Dendritic cell treated with granulocyte-macrophage colony-stimulating factor and Interleukin-4, amounts not matched to agents 40 ng/mL and 50 ng/mL, for 4 days (primary cell): ENCODE measurements around the gene F10.

Experiments
- H3K27ac Mint-ChIP-seq: one replicate; pipeline ENCODE4 v1.8.0; 2022; ENCODE audit warnings: mild to moderate bottlenecking, mixed read lengths
- H3K27me3 Mint-ChIP-seq: one replicate; pipeline ENCODE4 v1.8.0; 2022; ENCODE audit warnings: mild to moderate bottlenecking, mixed read lengths
- H3K36me3 Mint-ChIP-seq: one replicate; pipeline ENCODE4 v1.8.0; 2022; ENCODE audit warnings: low read depth, mixed read lengths
- H3K4me1 Mint-ChIP-seq: one replicate; pipeline ENCODE4 v1.8.0; 2022; ENCODE audit warnings: low read depth, mixed read lengths
- H3K4me3 Mint-ChIP-seq: one replicate; pipeline ENCODE4 v1.8.0; 2022; ENCODE audit warnings: mild to moderate bottlenecking, moderate library complexity, mixed read lengths
- H3K9me3 Mint-ChIP-seq: one replicate; pipeline ENCODE4 v1.8.0; 2022; ENCODE audit warnings: mixed read lengths
- intact Hi-C: fragments of 100-400 bp; cut with micrococcal nuclease; formaldehyde crosslinking; loops from one replicate; pipeline ENCODE4 v1.15.0; 2022

The F10 gene

DNA sequence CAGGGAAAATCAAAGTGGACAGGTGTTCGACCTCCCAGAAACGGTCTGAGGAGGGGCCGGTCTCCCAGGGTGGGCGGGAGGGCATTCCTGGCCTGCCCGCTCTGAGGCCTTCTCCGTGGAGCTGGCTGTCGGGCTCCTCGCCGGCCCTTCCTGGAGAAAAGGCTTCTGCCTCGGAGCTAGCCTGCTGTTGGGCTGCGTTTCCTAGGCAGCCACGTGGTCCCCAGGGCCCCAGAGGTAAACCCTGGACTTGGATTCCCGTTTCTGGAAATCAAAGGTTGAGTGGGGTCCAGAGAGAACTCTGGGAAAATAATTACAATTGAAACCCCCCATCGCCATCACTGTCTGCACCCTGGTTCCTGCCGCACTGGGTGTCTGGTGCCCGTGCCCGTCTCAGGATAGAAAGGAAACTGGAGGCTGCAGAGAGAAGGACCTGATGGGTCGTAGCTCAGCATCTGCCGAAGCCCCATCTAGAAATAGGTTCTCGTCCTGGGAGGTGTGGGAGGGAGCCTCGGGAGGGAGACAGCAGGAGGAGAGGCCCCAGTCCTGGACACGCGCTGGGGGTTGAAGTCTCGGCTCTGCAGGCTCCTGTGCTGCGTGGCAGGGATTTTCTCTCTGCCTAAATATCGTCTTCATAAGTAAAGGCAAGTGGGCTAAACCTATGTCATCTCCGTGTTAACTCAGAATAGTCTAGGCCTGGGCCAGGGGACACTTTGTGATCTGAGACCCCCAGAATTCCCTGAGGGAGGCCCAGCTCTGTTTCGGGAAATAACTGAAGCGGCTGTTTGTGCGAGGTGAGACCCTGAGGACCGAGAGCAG, 28.2 kb downstream of the F10 start:
- intact Hi-C loops: loop anchor here (5.0 to 10.0 kb wide), 2 partner anchors 144 to 342 kb away; partner anchors contain the start of genes DCUN1D2 and LAMP1
- peaks cover 6% of the 10 kb centered on the region for H3K9me3 Mint-ChIP-seq
- H3K36me3 Mint-ChIP-seq: no peaks in the 10 kb centered on the region
- H3K4me1 Mint-ChIP-seq: peaks cover 23% of the 10 kb centered on the region
- H3K4me3 Mint-ChIP-seq: no peak overlapping the region
- peaks cover 27% of the 10 kb centered on the region for H3K27me3 Mint-ChIP-seq
- H3K27ac Mint-ChIP-seq: no peak overlapping the region

DNA sequence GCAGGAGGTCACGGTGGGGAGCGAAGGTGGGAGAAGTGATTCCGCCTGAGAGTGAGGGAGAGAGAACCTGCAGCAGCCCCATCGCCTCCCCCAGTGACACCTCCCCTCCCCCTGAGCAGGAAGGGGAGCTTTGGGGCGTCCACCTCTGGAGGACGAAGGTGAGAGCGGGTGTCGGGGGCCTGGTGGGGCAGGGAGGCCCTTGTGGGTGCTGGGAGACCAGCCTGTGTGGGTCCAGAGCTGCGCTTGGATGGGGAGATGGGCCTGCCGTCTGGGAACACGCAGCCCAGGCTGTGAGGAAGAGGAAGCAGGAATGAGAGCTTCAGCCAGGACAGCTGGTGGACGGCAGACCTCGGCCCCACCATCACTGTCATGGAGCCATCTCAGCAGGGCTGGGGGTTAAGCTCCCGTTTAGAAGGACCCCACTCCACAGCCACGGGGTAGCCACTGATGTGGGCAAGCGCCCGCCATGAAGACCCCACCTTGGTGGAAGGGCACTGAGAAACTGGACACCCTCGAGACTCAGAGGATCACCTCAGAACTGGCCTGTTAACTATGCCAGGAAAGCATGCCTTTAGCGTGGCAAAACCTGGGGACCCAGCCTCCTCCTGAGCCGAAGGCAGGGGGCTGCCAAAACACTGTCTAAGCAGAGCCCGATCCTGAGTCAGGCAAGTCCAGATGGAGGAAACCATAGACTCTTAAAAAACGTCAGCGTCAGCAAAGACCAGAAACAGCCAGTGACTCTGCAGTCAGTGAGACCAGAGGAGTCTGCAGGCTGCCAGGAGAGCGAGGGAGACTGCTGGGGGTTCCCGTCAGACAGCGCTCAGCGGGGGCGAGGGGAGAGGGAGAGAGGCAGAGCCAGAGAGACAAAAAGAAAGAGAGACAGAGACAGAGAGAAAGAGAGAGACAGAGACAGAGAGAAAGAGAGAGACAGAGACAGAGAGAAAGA, 29.4 kb downstream of the F10 start:
- intact Hi-C loops: loop anchor here (2.0 to 10.0 kb wide), 3 partner anchors 57 to 340 kb away; partner anchors contain the start of genes CUL4A, DCUN1D2, LAMP1 and PCID2
- Mint-ChIP-seq H3K27me3 (peaks cover 25% of the 10 kb centered on the region), H3K27ac (peak overlapping the region; percentile 84), H3K9me3 (peaks cover 10% of the 10 kb centered on the region), H3K4me1 (peaks cover 23% of the 10 kb centered on the region), H3K4me3 (peak overlapping the region; percentile 75), H3K36me3 (no peaks in the 10 kb centered on the region)

DNA sequence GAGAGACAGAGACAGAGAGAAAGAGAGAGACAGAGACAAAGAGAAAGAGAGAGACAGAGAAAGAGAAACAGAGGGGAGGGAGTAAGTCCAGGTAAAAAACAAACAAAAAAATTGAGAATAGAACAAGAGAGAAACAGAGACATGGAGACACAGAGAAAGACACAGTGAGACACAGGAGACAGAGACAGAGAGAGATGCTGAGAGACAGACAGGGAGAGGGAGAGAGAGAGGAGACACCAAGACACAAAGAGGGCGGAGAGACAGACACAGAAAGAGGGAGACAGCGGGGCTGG, 30.0 kb downstream of the F10 start:
- Mint-ChIP-seq H3K36me3 (no peaks in the 10 kb centered on the region), H3K27ac (peak overlapping the region; percentile 84), H3K4me1 (peaks cover 23% of the 10 kb centered on the region), H3K4me3 (peak overlapping the region; percentile 75), H3K27me3 (peaks cover 26% of the 10 kb centered on the region), H3K9me3 (peaks cover 10% of the 10 kb centered on the region)
- intact Hi-C loops: loop anchor here (2.0 to 10.0 kb wide), 3 partner anchors 56 to 340 kb away; partner anchors contain the start of genes CUL4A, DCUN1D2, LAMP1 and PCID2

DNA sequence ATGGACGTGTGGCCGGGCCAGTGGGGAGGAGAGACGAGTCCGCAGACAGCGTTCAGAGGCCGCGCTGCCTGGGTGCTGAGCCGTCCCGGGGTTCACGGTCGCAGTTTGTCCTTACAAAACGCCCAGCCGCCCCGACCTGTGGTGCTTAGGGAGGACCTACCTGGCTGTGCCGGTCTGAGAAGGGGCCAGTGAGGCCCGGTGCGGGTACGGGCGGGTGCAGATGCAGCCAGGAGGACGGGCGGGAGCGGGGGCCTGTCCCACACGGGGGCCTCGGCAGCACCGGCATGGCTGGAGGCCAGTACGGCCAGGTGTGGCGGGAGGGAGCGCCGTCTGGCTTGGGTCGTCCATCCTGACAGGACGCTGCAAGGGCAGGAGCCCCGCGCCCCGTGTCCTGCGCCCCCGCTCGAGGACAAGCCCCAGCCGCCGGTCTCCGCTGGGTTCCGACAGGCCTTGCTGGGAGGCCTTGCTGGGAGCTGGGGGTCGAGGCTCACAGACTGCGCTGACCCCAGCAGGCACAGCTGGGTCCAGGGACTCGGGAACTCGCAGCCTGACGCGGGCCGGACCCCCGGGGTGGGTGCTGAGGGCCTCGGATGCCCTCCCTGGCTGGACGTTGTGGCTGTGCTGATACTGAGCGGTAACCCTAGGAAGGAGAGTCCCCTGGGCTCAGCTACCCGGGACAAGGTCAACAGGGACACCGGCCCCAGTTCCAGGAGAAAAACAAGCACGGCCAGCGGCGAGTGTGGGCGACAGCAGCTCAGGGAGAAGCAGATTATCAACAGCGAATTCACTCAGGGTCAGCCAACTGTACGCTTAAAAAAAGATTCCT, 30.6 kb downstream of the F10 start:
- H3K27ac Mint-ChIP-seq: peak overlapping the region; percentile 84
- H3K27me3 Mint-ChIP-seq: peaks cover 26% of the 10 kb centered on the region
- H3K4me1 Mint-ChIP-seq: peaks cover 23% of the 10 kb centered on the region
- H3K36me3 Mint-ChIP-seq: no peaks in the 10 kb centered on the region
- peak overlapping the region; percentile 75 for H3K4me3 Mint-ChIP-seq
- intact Hi-C loops: loop anchor here (1.0 to 10.0 kb wide), 4 partner anchors 23 to 339 kb away; partner anchors contain the start of genes CUL4A, DCUN1D2, LAMP1 and PCID2
- H3K9me3 Mint-ChIP-seq: peaks cover 10% of the 10 kb centered on the region

DNA sequence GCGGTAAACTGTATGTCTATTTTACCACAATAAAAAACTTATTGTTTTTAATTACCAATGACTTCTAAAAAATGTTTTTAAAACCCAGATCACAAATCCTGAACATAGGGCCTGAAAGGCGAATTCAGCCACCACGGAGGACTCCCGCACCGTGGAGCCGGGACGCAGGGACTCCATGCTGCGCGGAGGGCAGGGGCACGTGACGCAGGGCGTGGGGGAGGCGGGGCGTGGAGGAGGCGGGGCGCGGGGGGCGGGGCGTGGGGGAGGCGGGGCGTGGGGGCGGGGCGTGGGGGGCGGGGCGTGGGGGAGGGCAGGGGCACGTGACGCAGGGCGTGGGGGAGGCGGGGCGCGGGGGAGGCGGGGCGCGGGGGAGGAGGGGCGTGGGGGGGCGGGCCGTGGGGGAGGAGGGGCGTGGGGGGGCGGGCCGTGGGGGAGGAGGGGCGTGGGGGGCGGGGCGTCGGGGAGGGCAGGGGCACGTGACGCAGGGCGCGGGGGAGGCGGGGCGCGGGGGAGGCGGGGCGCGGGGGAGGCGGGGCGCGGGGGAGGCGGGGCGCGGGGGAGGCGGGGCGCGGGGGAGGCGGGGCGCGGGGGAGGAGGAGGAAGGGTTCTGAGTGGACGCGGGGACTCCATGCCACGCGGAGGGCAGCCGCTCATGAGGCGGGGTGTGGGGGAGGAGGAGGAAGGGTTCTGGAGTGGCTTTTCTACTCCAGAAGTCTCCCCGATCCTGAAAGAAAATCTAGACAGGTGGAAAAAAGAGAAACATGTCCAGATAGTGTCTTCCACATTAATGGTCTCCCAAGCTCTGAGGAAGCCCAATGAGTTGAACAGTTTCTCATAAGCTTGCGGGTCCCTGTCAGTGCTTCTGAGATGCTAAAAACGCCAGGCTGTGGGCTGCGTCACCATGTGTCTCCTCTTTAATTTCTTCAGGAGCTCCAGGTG, 31.5 kb downstream of the F10 start:
- no peaks in the 10 kb centered on the region for H3K36me3 Mint-ChIP-seq
- peak overlapping the region; percentile 84 for H3K27ac Mint-ChIP-seq
- intact Hi-C loops: loop anchor here (1.0 to 10.0 kb wide), 4 partner anchors 22 to 338 kb away; partner anchors contain the start of genes CUL4A, DCUN1D2, LAMP1 and PCID2
- H3K4me3 Mint-ChIP-seq: peak overlapping the region; percentile 75
- H3K4me1 Mint-ChIP-seq: peaks cover 23% of the 10 kb centered on the region
- peaks cover 10% of the 10 kb centered on the region for H3K9me3 Mint-ChIP-seq
- peaks cover 29% of the 10 kb centered on the region for H3K27me3 Mint-ChIP-seq

DNA sequence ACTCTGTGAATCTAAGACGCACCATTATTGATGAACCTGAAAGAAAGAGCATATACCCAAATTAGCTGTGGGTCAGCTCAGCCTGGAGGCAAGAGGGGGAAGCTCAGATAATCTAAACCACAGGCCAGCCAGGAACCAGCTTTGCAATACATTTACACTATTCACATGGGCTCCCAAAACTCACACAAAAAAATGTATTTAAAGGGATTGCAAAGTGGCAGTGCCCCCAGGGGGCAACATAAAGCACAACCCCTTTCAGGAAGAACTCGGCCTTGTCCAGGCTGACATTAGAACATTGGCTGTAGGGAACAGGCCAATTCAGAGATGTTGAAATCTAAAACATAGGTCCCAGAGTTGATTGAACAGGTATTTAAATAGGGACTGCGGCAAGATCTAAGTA, 32.6 kb downstream of the F10 start:
- no peak overlapping the region for H3K27ac Mint-ChIP-seq
- H3K4me3 Mint-ChIP-seq: no peak overlapping the region
- no peaks in the 10 kb centered on the region for H3K36me3 Mint-ChIP-seq
- H3K9me3 Mint-ChIP-seq: peaks cover 10% of the 10 kb centered on the region
- H3K27me3 Mint-ChIP-seq: peaks cover 35% of the 10 kb centered on the region
- intact Hi-C loops: loop anchor here (10.0 kb wide), 1 partner anchor 140 kb away; the partner anchor contains the start of gene LAMP1
- peaks cover 23% of the 10 kb centered on the region for H3K4me1 Mint-ChIP-seq

DNA sequence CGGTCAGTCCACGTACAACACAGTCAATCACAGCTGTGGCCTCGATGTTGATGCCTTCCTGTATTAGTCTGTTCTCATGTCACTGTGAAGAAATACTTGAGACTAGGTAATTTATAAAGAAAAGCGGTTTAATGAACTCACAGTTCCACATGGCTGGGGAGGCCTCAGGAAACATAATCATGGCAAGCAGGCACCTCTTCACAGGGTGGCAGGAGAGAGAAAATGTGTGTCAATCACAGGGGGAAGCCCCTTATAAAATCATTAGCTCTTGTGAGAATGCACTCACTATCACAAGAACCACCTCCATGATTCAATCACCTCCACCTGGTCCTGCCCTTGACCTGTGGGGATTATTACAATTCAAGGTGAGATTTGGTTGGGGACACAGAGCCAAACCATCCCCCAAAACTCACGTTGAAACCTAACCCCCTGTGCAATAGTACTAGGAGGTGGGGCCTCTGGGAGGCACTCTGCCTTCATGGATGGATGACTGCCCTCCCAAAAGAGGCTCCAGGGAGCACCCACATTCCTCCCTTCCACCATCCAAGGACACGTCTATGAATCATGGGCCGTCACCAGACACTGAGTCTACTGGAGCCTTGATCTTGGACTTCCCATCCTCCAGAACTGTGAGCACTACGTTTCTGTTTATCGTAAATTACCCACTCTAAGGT, 33.5 kb downstream of the F10 start:
- no peak overlapping the region for H3K27ac Mint-ChIP-seq
- peaks cover 36% of the 10 kb centered on the region for H3K27me3 Mint-ChIP-seq
- peaks cover 10% of the 10 kb centered on the region for H3K9me3 Mint-ChIP-seq
- H3K4me1 Mint-ChIP-seq: peaks cover 24% of the 10 kb centered on the region
- H3K36me3 Mint-ChIP-seq: no peaks in the 10 kb centered on the region
- H3K4me3 Mint-ChIP-seq: no peak overlapping the region
- intact Hi-C loops: loop anchor here (10.0 kb wide), 1 partner anchor 139 kb away; the partner anchor contains the start of gene LAMP1

DNA sequence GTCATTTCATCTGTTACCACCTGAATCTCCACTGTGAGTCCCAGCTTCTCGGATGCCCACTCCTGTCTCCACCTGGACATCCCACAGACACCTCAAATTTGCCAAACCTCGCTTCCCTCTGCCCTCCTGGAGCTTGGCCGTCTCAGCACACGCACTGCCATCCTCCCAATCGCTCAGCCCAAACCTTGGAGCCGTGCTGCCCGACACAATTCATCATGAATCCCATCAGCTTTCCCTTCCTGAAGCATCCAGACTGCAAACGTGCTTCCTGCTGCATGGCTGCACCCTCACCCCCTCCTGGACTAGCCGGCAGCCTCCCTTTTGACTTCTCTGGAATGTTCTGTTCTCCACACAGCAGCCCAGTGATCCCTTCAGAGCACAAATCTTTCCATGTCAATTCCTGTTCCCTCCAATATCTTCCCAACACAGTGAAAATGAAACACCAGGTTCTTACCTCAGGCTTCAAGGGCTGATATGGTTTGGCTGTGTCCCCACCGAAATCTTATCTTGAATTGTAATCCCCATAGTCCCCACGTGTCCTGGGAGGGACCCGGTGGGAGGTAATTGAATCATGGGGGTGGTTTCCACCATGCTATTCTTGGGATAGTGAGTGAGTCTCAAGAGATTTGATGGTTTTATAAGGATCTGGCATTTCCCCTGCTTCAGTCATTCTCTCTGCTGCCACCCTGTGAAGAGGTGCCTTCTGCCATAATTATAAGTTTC, 34.8 kb downstream of the F10 start:
- no peak overlapping the region for H3K27ac Mint-ChIP-seq
- H3K36me3 Mint-ChIP-seq: no peaks in the 10 kb centered on the region
- no peak overlapping the region for H3K4me3 Mint-ChIP-seq
- peaks cover 10% of the 10 kb centered on the region for H3K9me3 Mint-ChIP-seq
- peaks cover 19% of the 10 kb centered on the region for H3K4me1 Mint-ChIP-seq
- intact Hi-C loops: loop anchor here (10.0 kb wide), 1 partner anchor 137 kb away; the partner anchor contains the start of gene LAMP1
- H3K27me3 Mint-ChIP-seq: peaks cover 31% of the 10 kb centered on the region

DNA sequence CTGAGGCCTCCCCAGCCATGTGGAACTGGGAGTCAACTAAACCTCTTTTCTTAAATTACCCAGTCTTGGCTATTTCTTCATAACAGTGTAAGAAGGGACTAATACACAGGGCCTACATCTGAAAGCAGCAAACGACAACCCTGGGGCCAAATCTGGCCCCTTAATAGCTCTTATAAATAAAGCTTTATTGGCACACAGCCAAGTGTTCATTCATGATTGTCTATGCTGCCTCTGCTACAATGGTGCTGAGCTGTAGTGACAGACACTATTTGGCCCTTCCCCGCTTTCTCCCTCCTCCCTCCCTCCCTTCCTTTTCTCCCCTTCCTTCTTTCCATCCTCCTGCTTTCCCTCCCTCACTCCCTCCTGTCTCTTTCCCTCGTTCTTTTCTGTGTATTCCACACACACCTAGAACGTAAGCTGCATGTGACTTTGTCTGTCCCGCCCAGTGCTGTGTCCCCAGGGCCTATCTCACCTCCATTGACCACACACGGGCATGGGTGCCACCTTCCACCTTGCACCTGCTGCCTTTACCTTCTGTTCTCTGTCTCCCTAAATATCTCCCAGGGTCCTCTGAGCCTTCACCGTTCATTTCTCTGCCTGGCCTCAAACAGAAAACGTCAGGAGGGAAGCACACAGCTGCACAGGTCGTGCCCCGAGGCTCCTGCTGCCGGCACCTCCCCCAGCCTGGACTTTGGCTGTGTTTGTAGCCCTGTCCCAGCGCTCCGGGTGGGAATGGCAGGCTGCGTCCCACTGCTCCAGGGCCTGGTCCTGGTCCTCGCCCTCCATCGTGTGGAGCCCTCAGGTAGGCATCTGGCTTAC, 35.5 kb downstream of the F10 start, which contains the start of gene PROZ:
Gene PROZ, plus strand, starts transcription at position 720 of the 819 bp plus-strand sequence. Its CDS starts 13 bp downstream, at position 733.
- H3K9me3 Mint-ChIP-seq: peaks cover 10% of the 10 kb centered on the region
- H3K4me3 Mint-ChIP-seq: no peak within 1 kb of the TSS
- H3K4me1 Mint-ChIP-seq: peaks cover 11% of the 10 kb centered on the region
- intact Hi-C loops: loop anchor here (10.0 kb wide), 1 partner anchor 137 kb away; the partner anchor contains the start of gene LAMP1
- H3K36me3 Mint-ChIP-seq: no peaks in the 10 kb centered on the region
- H3K27me3 Mint-ChIP-seq: peaks cover 31% of the 10 kb centered on the region
- peak within 1 kb of the TSS; percentile 31 for H3K27ac Mint-ChIP-seq

DNA sequence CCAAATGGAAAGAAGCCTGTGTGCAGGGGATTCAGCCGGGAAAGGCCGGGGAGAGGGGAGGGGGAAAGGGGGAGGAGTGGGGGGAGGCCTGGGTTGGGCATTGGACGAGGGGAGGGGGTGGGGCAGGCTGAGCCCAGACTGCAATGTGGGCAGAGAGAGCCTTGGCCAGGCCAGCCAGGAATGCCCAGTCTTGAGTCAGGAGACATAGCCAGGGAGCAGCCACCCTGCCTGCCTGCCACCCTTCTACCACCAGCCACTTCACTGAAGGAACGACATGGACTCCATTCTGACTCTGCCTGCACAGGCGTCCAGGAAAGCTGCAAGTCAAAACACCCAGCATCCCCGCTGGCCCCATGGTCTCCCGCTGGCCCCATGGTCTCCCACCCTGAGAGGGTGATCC, 36.3 kb downstream of the F10 start:
- Mint-ChIP-seq H3K9me3 (peaks cover 10% of the 10 kb centered on the region), H3K36me3 (no peaks in the 10 kb centered on the region), H3K4me1 (peaks cover 5% of the 10 kb centered on the region), H3K4me3 (no peak overlapping the region), H3K27ac (no peak overlapping the region), H3K27me3 (peaks cover 37% of the 10 kb centered on the region)
- intact Hi-C loops: loop anchor here (10.0 kb wide), 1 partner anchor 136 kb away; the partner anchor contains the start of gene LAMP1
